Neural progenitor cell (in vitro differentiated cells): ENCODE data around the gene KCNE4.

ENCODE experiments used
- CTCF ChIP-seq: fragments of 200-600 bp; sonication (generic); IDR thresholded peaks from 2 replicates; pipeline ENCODE4 v1.5.1; 2017; ENCODE audit warnings: antibody characterized with exemption, mild to moderate bottlenecking
- EZH2 ChIP-seq: fragments of 200-600 bp; sonication (generic); IDR thresholded peaks from 2 replicates; pipeline ENCODE4 v1.6.1; 2017; ENCODE audit warnings: antibody characterized with exemption, mild to moderate bottlenecking, moderate library complexity
- EZH2phosphoT487 ChIP-seq: fragments of 200-600 bp; sonication (generic); IDR thresholded peaks from 2 replicates; pipeline ENCODE4 v1.6.1; 2017; ENCODE audit warnings: antibody characterized with exemption

- no peak for TF ChIP-seq EZH2
- TF ChIP-seq CTCF, result no peak
- no peak for TF ChIP-seq EZH2phosphoT487
These were observed 24.5 kb upstream of the KCNE4 start for GRCh38 chr2:223027442-223027841.
